Immature natural killer cell (primary cell): ENCODE results near the gene EEF1E1. TPM values are rescaled to one million over a fixed set of nuclear protein-coding genes. Genes with fewer than 3 reads are reported as not detected.

Experiments
- DNase-seq, 3 donors: peaks; one replicate each; pipeline ENCODE4 v3.0.0; 2022; ENCODE audit warnings: mixed read lengths in 1 of 3
- H3K27ac Mint-ChIP-seq, 6 donors: one replicate each; pipeline ENCODE4 v1.8.0; 2020; ENCODE audit warnings: mixed read lengths in 6 of 6, mild to moderate bottlenecking in 5 of 6, inconsistent platforms in 4 of 6, moderate library complexity in 3 of 6
- H3K27me3 Mint-ChIP-seq, 3 donors: one replicate each; pipeline ENCODE4 v1.8.0; 2020 to 2021; ENCODE audit warnings: low read depth in 3 of 3, mild to moderate bottlenecking in 3 of 3, mixed read lengths in 3 of 3, moderate library complexity in 3 of 3, inconsistent platforms in 1 of 3
- H3K36me3 Mint-ChIP-seq, 3 donors: one replicate each; pipeline ENCODE4 v1.8.0; 2020; ENCODE audit warnings: mixed read lengths in 3 of 3, inconsistent platforms in 2 of 3, mild to moderate bottlenecking in 2 of 3
- H3K4me1 Mint-ChIP-seq, 2 donors: one replicate each; pipeline ENCODE4 v1.8.0; 2020; ENCODE audit warnings: inconsistent platforms in 2 of 2, mild to moderate bottlenecking in 2 of 2, mixed read lengths in 2 of 2, moderate library complexity in 1 of 2
- H3K4me3 Mint-ChIP-seq, 5 donors: one replicate each; pipeline ENCODE4 v1.8.0; 2020; ENCODE audit warnings: mild to moderate bottlenecking in 5 of 5, mixed read lengths in 5 of 5, inconsistent platforms in 3 of 5, moderate library complexity in 3 of 5
- H3K9me3 Mint-ChIP-seq, 6 donors: one replicate each; pipeline ENCODE4 v1.8.0; 2020; ENCODE audit warnings: mild to moderate bottlenecking in 6 of 6, mixed read lengths in 6 of 6, inconsistent platforms in 4 of 6, moderate library complexity in 3 of 6
- polyA plus RNA-seq, 3 donors: library from polyadenylated mRNA; unstranded; fragments of 300-500 nt; fragmentation: Illumina TruSeq; gene quantifications; one replicate each; pipeline ENCODE4 v1.2.3, GENCODE V29; 2021

EEF1E1 gene
- polyA plus RNA-seq, 3 donors from 2014 or later: 34.2 to 94.0 (median 40.7) TPM

- H3K36me3 Mint-ChIP-seq: peaks cover 22 to 30% (median 27%) of the 10 kb centered on the region in 3 donors
- peaks cover 0 to 2% (median 0%) of the 10 kb centered on the region in 3 donors for H3K27me3 Mint-ChIP-seq
- no peak overlapping the region for H3K4me3 Mint-ChIP-seq
- peaks cover 1 to 6% of the 10 kb centered on the region in 2 donors for H3K4me1 Mint-ChIP-seq
- H3K27ac Mint-ChIP-seq: no peak overlapping the region
- no peak for DNase-seq
- H3K9me3 Mint-ChIP-seq: no peaks in the 10 kb centered on the region
These were observed 19.1 kb downstream of the EEF1E1 start for GRCh38 chr6:8082954-8083858.

- H3K27ac Mint-ChIP-seq: no peak overlapping the region
- H3K4me1 Mint-ChIP-seq: peaks cover 1 to 6% of the 10 kb centered on the region in 2 donors
- H3K36me3 Mint-ChIP-seq: peaks cover 18 to 26% (median 21%) of the 10 kb centered on the region in 3 donors
- no peaks in the 10 kb centered on the region for H3K9me3 Mint-ChIP-seq
- DNase-seq: no peak
- peaks cover 0 to 2% (median 0%) of the 10 kb centered on the region in 3 donors for H3K27me3 Mint-ChIP-seq
- H3K4me3 Mint-ChIP-seq: no peak overlapping the region
These were observed 19.8 kb downstream of the EEF1E1 start for GRCh38 chr6:8082572-8082953.

GRCh38 chr6:8080362-8081151 is 21.8 kb downstream of the EEF1E1 start:
- H3K27ac Mint-ChIP-seq: peak overlapping the region in 1 of 6 donors; percentile 29
- DNase-seq: no peak
- H3K4me1 Mint-ChIP-seq: peaks cover 0 to 1% of the 10 kb centered on the region in 2 donors
- peaks cover 8 to 15% (median 10%) of the 10 kb centered on the region in 3 donors for H3K36me3 Mint-ChIP-seq
- H3K4me3 Mint-ChIP-seq: no peak overlapping the region
- no peaks in the 10 kb centered on the region for H3K27me3 Mint-ChIP-seq
- no peaks in the 10 kb centered on the region for H3K9me3 Mint-ChIP-seq

- H3K27me3 Mint-ChIP-seq: no peaks in the 10 kb centered on the region
- no peak overlapping the region for H3K27ac Mint-ChIP-seq
- H3K36me3 Mint-ChIP-seq: peaks cover 8 to 15% (median 10%) of the 10 kb centered on the region in 3 donors
- DNase-seq: no peak
- no peaks in the 10 kb centered on the region for H3K9me3 Mint-ChIP-seq
- peaks cover 0 to 1% of the 10 kb centered on the region in 2 donors for H3K4me1 Mint-ChIP-seq
- H3K4me3 Mint-ChIP-seq: no peak overlapping the region
These were observed 23.2 kb downstream of the EEF1E1 start for GRCh38 chr6:8079126-8079525.

GRCh38 chr6:8077991-8078390 is 24.4 kb downstream of the EEF1E1 start:
- peaks cover 7 to 9% (median 8%) of the 10 kb centered on the region in 3 donors for H3K36me3 Mint-ChIP-seq
- H3K4me3 Mint-ChIP-seq: no peak overlapping the region
- H3K27ac Mint-ChIP-seq: peak overlapping the region in 1 of 6 donors; percentile 4
- peaks cover 0 to 1% of the 10 kb centered on the region in 2 donors for H3K4me1 Mint-ChIP-seq
- H3K9me3 Mint-ChIP-seq: no peaks in the 10 kb centered on the region
- DNase-seq: no peak
- no peaks in the 10 kb centered on the region for H3K27me3 Mint-ChIP-seq

- H3K9me3 Mint-ChIP-seq: no peaks in the 10 kb centered on the region
- peaks cover 3 to 8% (median 6%) of the 10 kb centered on the region in 3 donors for H3K36me3 Mint-ChIP-seq
- no peak for DNase-seq
- H3K27me3 Mint-ChIP-seq: no peaks in the 10 kb centered on the region
- peaks cover 0 to 1% of the 10 kb centered on the region in 2 donors for H3K4me1 Mint-ChIP-seq
- H3K4me3 Mint-ChIP-seq: no peak overlapping the region
- no peak overlapping the region for H3K27ac Mint-ChIP-seq
These were observed 26.6 kb downstream of the EEF1E1 start for GRCh38 chr6:8075704-8076103.

- Mint-ChIP-seq H3K27me3 (no peaks in the 10 kb centered on the region), H3K9me3 (no peaks in the 10 kb centered on the region), H3K27ac (no peak overlapping the region), H3K36me3 (peaks cover under 1 to 8% (median 6%) of the 10 kb centered on the region in 3 donors), H3K4me1 (peaks cover 0 to 1% of the 10 kb centered on the region in 2 donors), H3K4me3 (no peak overlapping the region)
- DNase-seq: no peak
These were observed 27.2 kb downstream of the EEF1E1 start for GRCh38 chr6:8075185-8075584.

GRCh38 chr6:8074213-8074612 is 28.1 kb downstream of the EEF1E1 start:
- Mint-ChIP-seq H3K36me3 (peaks cover 0 to 6% (median 5%) of the 10 kb centered on the region in 3 donors), H3K4me3 (no peak overlapping the region), H3K4me1 (peaks cover 0 to 1% of the 10 kb centered on the region in 2 donors), H3K27ac (peak overlapping the region in 1 of 6 donors; percentile 11), H3K9me3 (no peaks in the 10 kb centered on the region), H3K27me3 (no peaks in the 10 kb centered on the region)
- no peak for DNase-seq

GRCh38 chr6:8073758-8074157 is 28.6 kb downstream of the EEF1E1 start:
- DNase-seq: no peak
- Mint-ChIP-seq H3K27ac (no peak overlapping the region), H3K4me3 (no peak overlapping the region), H3K4me1 (peaks cover 0 to 1% of the 10 kb centered on the region in 2 donors), H3K36me3 (peaks cover 0 to 6% (median 5%) of the 10 kb centered on the region in 3 donors), H3K27me3 (no peaks in the 10 kb centered on the region), H3K9me3 (no peaks in the 10 kb centered on the region)

GRCh38 chr6:8070718-8071117 is 31.6 kb downstream of the EEF1E1 start:
- Mint-ChIP-seq H3K9me3 (no peaks in the 10 kb centered on the region), H3K27me3 (peaks cover 0 to 5% (median 0%) of the 10 kb centered on the region in 3 donors), H3K4me1 (no peaks in the 10 kb centered on the region), H3K27ac (no peak overlapping the region), H3K4me3 (no peak overlapping the region), H3K36me3 (no peaks in the 10 kb centered on the region)
- no peak for DNase-seq

- peaks cover 0 to 8% (median 3%) of the 10 kb centered on the region in 3 donors for H3K27me3 Mint-ChIP-seq
- no peak overlapping the region for H3K4me3 Mint-ChIP-seq
- H3K9me3 Mint-ChIP-seq: no peaks in the 10 kb centered on the region
- peaks cover 8 to 9% of the 10 kb centered on the region in 2 donors for H3K4me1 Mint-ChIP-seq
- no peak for DNase-seq
- H3K36me3 Mint-ChIP-seq: no peaks in the 10 kb centered on the region
- H3K27ac Mint-ChIP-seq: no peak overlapping the region
These were observed 32.6 kb downstream of the EEF1E1 start for GRCh38 chr6:8069631-8070284.

GRCh38 chr6:8069151-8069550 is 33.2 kb downstream of the EEF1E1 start:
- Mint-ChIP-seq H3K4me1 (peaks cover 13 to 15% of the 10 kb centered on the region in 2 donors), H3K36me3 (no peaks in the 10 kb centered on the region), H3K4me3 (no peak overlapping the region), H3K27me3 (peaks cover 2 to 10% (median 3%) of the 10 kb centered on the region in 3 donors), H3K9me3 (no peaks in the 10 kb centered on the region), H3K27ac (no peak overlapping the region)
- no peak for DNase-seq

GRCh38 chr6:8066108-8066507 is 36.2 kb downstream of the EEF1E1 start:
- H3K4me1 Mint-ChIP-seq: peaks cover 24 to 30% of the 10 kb centered on the region in 2 donors
- no peaks in the 10 kb centered on the region for H3K36me3 Mint-ChIP-seq
- H3K4me3 Mint-ChIP-seq: peak overlapping the region in 1 of 5 donors; percentile 11
- H3K27ac Mint-ChIP-seq: no peak overlapping the region
- no peak for DNase-seq
- no peaks in the 10 kb centered on the region for H3K9me3 Mint-ChIP-seq
- H3K27me3 Mint-ChIP-seq: peaks cover 3 to 13% (median 5%) of the 10 kb centered on the region in 3 donors
